BJ (cell line): Measurements from ENCODE around the gene GABBR2. TPM values are rescaled to one million over a fixed set of nuclear protein-coding genes. Genes with fewer than 3 reads are reported as not detected.

ENCODE experiments used
- CTCF ChIA-PET: fragments of 350-600 bp; formaldehyde crosslinking; extraction: SDS; loops from one replicate; lab custom pipeline; 2021; ENCODE audit warnings: antibody characterized with exemption, inconsistent platforms; lab: Yijun Ruan, JAX
- POLR2A ChIA-PET: fragments of 300-600 bp; sonication (Branson Sonifier 250); formaldehyde crosslinking; extraction: SDS; loops from one replicate; lab custom pipeline; 2021; ENCODE audit warnings: antibody characterized with exemption; lab: Charles Lee
- DNase-seq: peaks from one replicate; pipeline ENCODE4 v3.0.0-alpha.2; 2011; ENCODE audit warnings: low read depth
- H3K27me3 ChIP-seq: 2 replicates; pipeline ENCODE4 v1.6.0; 2011; ENCODE audit warnings: low read length; ENCODE audit not compliant: control insufficient read depth, insufficient read depth
- H3K36me3 ChIP-seq: 2 replicates; pipeline ENCODE4 v1.5.1; 2011; ENCODE audit warnings: low read length; ENCODE audit not compliant: control insufficient read depth, insufficient read depth
- H3K4me3 ChIP-seq: 2 replicates; pipeline ENCODE4 v1.5.1; 2011; ENCODE audit warnings: low read depth, mild to moderate bottlenecking, control low read depth, low read length
- CTCF ChIP-seq: IDR thresholded peaks from 2 replicates; pipeline ENCODE4 v1.5.1; 2011; ENCODE audit warnings: low read depth, mild to moderate bottlenecking, control low read depth, inconsistent platforms, low read length, moderate library complexity; ENCODE audit not compliant: insufficient read depth
- polyA plus RNA-seq: library from polyadenylated mRNA; depleted of rRNA; stranded (reverse); fragments of >200 nt; gene quantifications from 2 replicates; pipeline ENCODE4 v1.2.3, GENCODE V29; 2011

GABBR2 gene
- polyA plus RNA-seq, 1 experiment = 1.6 TPM

GRCh38 chr9:98327249-98327561 is 381.5 kb downstream of the GABBR2 start:
- POLR2A ChIA-PET = no interaction called here
- CTCF ChIA-PET = no interaction called here
- Histone ChIP-seq H3K27me3 (no peaks in the 10 kb centered on the region), H3K36me3 (no peaks in the 10 kb centered on the region), H3K4me3 (no peak overlapping the region)
- no peak for DNase-seq
- TF ChIP-seq CTCF = no peak

GRCh38 chr9:98326459-98327248 is 382.1 kb downstream of the GABBR2 start:
- CTCF ChIA-PET = no interaction called here
- TF ChIP-seq CTCF = no peak
- DNase-seq = no peak

GRCh38 chr9:98324801-98325200 is 383.9 kb downstream of the GABBR2 start:
- H3K4me3 ChIP-seq = no peak overlapping the region
- no peaks in the 10 kb centered on the region for H3K27me3 ChIP-seq
- ChIA-PET CTCF (interaction anchor here (1.2 kb wide), 1 partner anchor 9 kb away, joined by 7 read pairs; no protein-coding TSS in a partner anchor), POLR2A (no interaction called here)
- TF ChIP-seq CTCF = no peak
- no peak for DNase-seq
- H3K36me3 ChIP-seq = no peaks in the 10 kb centered on the region

More at GRCh38 chr9:98326459-98327248, 382.1 kb downstream of the GABBR2 start:
- Histone ChIP-seq H3K36me3 (no peaks in the 10 kb centered on the region), H3K27me3 (no peaks in the 10 kb centered on the region), H3K4me3 (no peak overlapping the region)
- POLR2A ChIA-PET = no interaction called here

- no peak for DNase-seq
- TF ChIP-seq CTCF = no peak
- H3K36me3 ChIP-seq = no peaks in the 10 kb centered on the region
- ChIA-PET POLR2A (no interaction called here), CTCF (interaction anchor here (1.0 to 1.7 kb wide), 4 partner anchors 9 to 452 kb away, joined by 4 to 8 read pairs (median 4); no protein-coding TSS in a partner anchor)
- no peaks in the 10 kb centered on the region for H3K27me3 ChIP-seq
- no peak overlapping the region for H3K4me3 ChIP-seq
Measured at GRCh38 chr9:98323831-98324135, 385.0 kb downstream of the GABBR2 start.

- no peaks in the 10 kb centered on the region for H3K36me3 ChIP-seq
- POLR2A ChIA-PET = interaction anchor here (0.6 kb wide), 1 partner anchor 254 kb away, joined by 4 read pairs; no protein-coding TSS in a partner anchor
- DNase-seq = no peak
- H3K4me3 ChIP-seq = no peak overlapping the region
- no peaks in the 10 kb centered on the region for H3K27me3 ChIP-seq
- TF ChIP-seq CTCF = no peak
- CTCF ChIA-PET = interaction anchor here (1.0 to 1.7 kb wide), 4 partner anchors 8 to 452 kb away, joined by 4 to 8 read pairs (median 4); no protein-coding TSS in a partner anchor
Measured at GRCh38 chr9:98323051-98323830, 385.5 kb downstream of the GABBR2 start.
